H7 (cell line): ENCODE measurements around the gene SHANK1. TPM values are rescaled to one million over a fixed set of nuclear protein-coding genes. Genes with fewer than 3 reads are reported as not detected.
"Not testable (repeated sequence)": the region's sequence is repeated elsewhere in the genome, so short reads cannot be mapped to it uniquely, and the experiment has no call there.

Source experiments
- DNase-seq: peaks from one replicate; pipeline ENCODE4 v3.0.0; 2012
- H3K27me3 ChIP-seq: 2 replicates; pipeline ENCODE4 v1.6.0; 2011; ENCODE audit warnings: mild to moderate bottlenecking, low read length; ENCODE audit not compliant: control insufficient read depth, insufficient read depth
- H3K36me3 ChIP-seq: replicated peaks from 2 replicates; pipeline ENCODE4 v1.5.1; 2011; ENCODE audit warnings: low read length; ENCODE audit not compliant: control insufficient read depth, insufficient read depth
- H3K4me3 ChIP-seq: 2 replicates; pipeline ENCODE4 v1.5.1; 2011; ENCODE audit warnings: low read depth, mild to moderate bottlenecking, control low read depth, low read length, moderate library complexity; ENCODE audit not compliant: insufficient read depth
- total RNA-seq: library from RNA; depleted of rRNA; stranded (reverse); fragments of >200 nt; shearing (Covaris generic); gene quantifications from 2 replicates; pipeline ENCODE4 v1.2.3, GENCODE V29; 2014

Gene SHANK1
- total RNA-seq, 1 experiment from 2014 or later, result 0.35 TPM

- DNase-seq, result peak; percentile 97
- Histone ChIP-seq H3K4me3 (peak within 1 kb of the TSS; percentile 62), H3K36me3 (no peaks in the 10 kb centered on the region), H3K27me3 (peaks cover 12% of the 10 kb centered on the region)
Observed at GRCh38 chr19:50639121-50640112, 80.2 kb downstream of the SHANK1 start, which contains the start of gene SYT3. Gene SYT3 (minus strand): TSS chr19:50639881. CDS start chr19:50637411, 2,470 bp downstream.

- Histone ChIP-seq H3K36me3 (no peaks in the 10 kb centered on the region), H3K27me3 (peaks cover 12% of the 10 kb centered on the region), H3K4me3 (no peak overlapping the region; the same call in 1 of the 2 replicates)
- no peak for DNase-seq
Observed at GRCh38 chr19:50638600-50638999, 81.0 kb downstream of the SHANK1 start.

- no peaks in the 10 kb centered on the region for H3K36me3 ChIP-seq
- no peak overlapping the region for H3K4me3 ChIP-seq
- H3K27me3 ChIP-seq, result peaks cover 12% of the 10 kb centered on the region
- DNase-seq, result no peak
Observed at GRCh38 chr19:50636317-50637085, 83.1 kb downstream of the SHANK1 start.

GRCh38 chr19:50633973-50634372 lies 85.6 kb downstream of the SHANK1 start:
- Histone ChIP-seq H3K36me3 (no peaks in the 10 kb centered on the region), H3K27me3 (peaks cover 11% of the 10 kb centered on the region), H3K4me3 (no peak overlapping the region)
- no peak for DNase-seq

GRCh38 chr19:50633359-50633758 lies 86.2 kb downstream of the SHANK1 start:
- peaks cover 5% of the 10 kb centered on the region for H3K27me3 ChIP-seq
- DNase-seq, result no peak
- no peak overlapping the region for H3K4me3 ChIP-seq
- H3K36me3 ChIP-seq, result no peaks in the 10 kb centered on the region

- peak; percentile 83 for DNase-seq
- Histone ChIP-seq H3K36me3 (no peaks in the 10 kb centered on the region), H3K27me3 (no peaks in the 10 kb centered on the region), H3K4me3 (no peak overlapping the region)
Observed at GRCh38 chr19:50632151-50632835, 87.3 kb downstream of the SHANK1 start.

- Histone ChIP-seq H3K27me3 (no peaks in the 10 kb centered on the region), H3K36me3 (no peaks in the 10 kb centered on the region), H3K4me3 (no peak overlapping the region)
- peak; percentile 69 for DNase-seq
Observed at GRCh38 chr19:50629801-50630200, 89.8 kb downstream of the SHANK1 start.

GRCh38 chr19:50629194-50629593 lies 90.4 kb downstream of the SHANK1 start:
- Histone ChIP-seq H3K27me3 (no peaks in the 10 kb centered on the region), H3K4me3 (no peak overlapping the region), H3K36me3 (no peaks in the 10 kb centered on the region)
- DNase-seq, result peak; percentile 65

GRCh38 chr19:50628551-50628950 lies 91.1 kb downstream of the SHANK1 start:
- Histone ChIP-seq H3K4me3 (no peak overlapping the region), H3K27me3 (no peaks in the 10 kb centered on the region), H3K36me3 (no peaks in the 10 kb centered on the region)
- DNase-seq, result peak; percentile 20

- peak; percentile 54 for DNase-seq
- no peak overlapping the region for H3K4me3 ChIP-seq
- no peaks in the 10 kb centered on the region for H3K27me3 ChIP-seq
- no peaks in the 10 kb centered on the region for H3K36me3 ChIP-seq
Observed at GRCh38 chr19:50628146-50628545, 91.5 kb downstream of the SHANK1 start.

GRCh38 chr19:50626795-50627194 lies 92.8 kb downstream of the SHANK1 start:
- Histone ChIP-seq H3K36me3 (no peaks in the 10 kb centered on the region), H3K27me3 (no peaks in the 10 kb centered on the region), H3K4me3 (no peak overlapping the region)
- no peak for DNase-seq

GRCh38 chr19:50626011-50626410 lies 93.6 kb downstream of the SHANK1 start:
- H3K4me3 ChIP-seq, result no peak overlapping the region
- DNase-seq, result no peak
- H3K27me3 ChIP-seq, result no peaks in the 10 kb centered on the region
- no peaks in the 10 kb centered on the region for H3K36me3 ChIP-seq

GRCh38 chr19:50624949-50625600 lies 94.5 kb downstream of the SHANK1 start:
- Histone ChIP-seq H3K27me3 (no peaks in the 10 kb centered on the region), H3K36me3 (no peaks in the 10 kb centered on the region), H3K4me3 (no peak overlapping the region)
- no peak for DNase-seq

GRCh38 chr19:50620394-50620906 lies 99.2 kb downstream of the SHANK1 start:
- not testable (repeated sequence) for H3K4me3 ChIP-seq, H3K36me3 ChIP-seq, H3K27me3 ChIP-seq, DNase-seq
